ENCODE data around the gene MAP2K1. TPM values are rescaled to one million over a fixed set of nuclear protein-coding genes. Genes with fewer than 3 reads are reported as not detected.
"Not testable (repeated sequence)": the region's sequence is repeated elsewhere in the genome, so short reads cannot be mapped to it uniquely, and the experiment has no call there.

MAP2K1 gene
- total RNA-seq, 1 experiment from 2014 or later = 43.9 TPM

GRCh38 chr15:66387163-66388042 lies 691 bp downstream of the MAP2K1 start:
- Histone ChIP-seq H3K27me3 (replicated peaks) (no peaks in the 10 kb centered on the region), H3K4me1 (replicated peaks) (peaks cover 10% of the 10 kb centered on the region), H3K36me3 (peaks cover 23% of the 10 kb centered on the region), H3K4me3 (peak overlapping the region; percentile 72), H3K9me3 (replicated peaks) (no peaks in the 10 kb centered on the region), H3K27ac (peak overlapping the region; percentile 41)
- DNase-seq (ENCODE audit: low read depth in 1 of 2, low spot score in 2 of 2) = peak; percentile 69 to 71

- Histone ChIP-seq H3K27ac (no peak overlapping the region), H3K4me1 (replicated peaks) (peaks cover 10% of the 10 kb centered on the region), H3K4me3 (peak overlapping the region; percentile 72), H3K9me3 (replicated peaks) (no peaks in the 10 kb centered on the region), H3K27me3 (replicated peaks) (no peaks in the 10 kb centered on the region), H3K36me3 (peaks cover 23% of the 10 kb centered on the region)
- DNase-seq (ENCODE audit: low read depth in 1 of 2, low spot score in 2 of 2) = no peak
These were observed 1.3 kb downstream of the MAP2K1 start for GRCh38 chr15:66388043-66388363.

GRCh38 chr15:66388576-66388975 lies 1.9 kb downstream of the MAP2K1 start:
- DNase-seq (ENCODE audit: low read depth in 1 of 2, low spot score in 2 of 2) = no peak
- Histone ChIP-seq H3K9me3 (replicated peaks) (no peaks in the 10 kb centered on the region), H3K27ac (no peak overlapping the region), H3K27me3 (replicated peaks) (no peaks in the 10 kb centered on the region), H3K36me3 (peaks cover 24% of the 10 kb centered on the region), H3K4me3 (no peak overlapping the region), H3K4me1 (replicated peaks) (peaks cover 10% of the 10 kb centered on the region)

GRCh38 chr15:66389098-66389858 lies 2.6 kb downstream of the MAP2K1 start:
- H3K4me3 ChIP-seq = no peak overlapping the region
- DNase-seq (ENCODE audit: low read depth in 1 of 2, low spot score in 2 of 2) = no peak
- no peak overlapping the region for H3K27ac ChIP-seq
- H3K4me1 ChIP-seq (replicated peaks) = peaks cover 10% of the 10 kb centered on the region
- no peaks in the 10 kb centered on the region for H3K27me3 ChIP-seq (replicated peaks)
- H3K36me3 ChIP-seq = peaks cover 28% of the 10 kb centered on the region
- H3K9me3 ChIP-seq (replicated peaks) = no peaks in the 10 kb centered on the region

- H3K36me3 ChIP-seq = peaks cover 28% of the 10 kb centered on the region
- no peak for DNase-seq (ENCODE audit: low read depth in 1 of 2, low spot score in 2 of 2)
These were observed 3.2 kb downstream of the MAP2K1 start for GRCh38 chr15:66389859-66390381.

GRCh38 chr15:66390678-66391077 lies 4.0 kb downstream of the MAP2K1 start:
- peaks cover 28% of the 10 kb centered on the region for H3K36me3 ChIP-seq
- no peak for DNase-seq (ENCODE audit: low read depth in 1 of 2, low spot score in 2 of 2)
- no peak overlapping the region for H3K27ac ChIP-seq
- no peaks in the 10 kb centered on the region for H3K9me3 ChIP-seq (replicated peaks)
- no peak overlapping the region for H3K4me3 ChIP-seq
- no peaks in the 10 kb centered on the region for H3K27me3 ChIP-seq (replicated peaks)
- H3K4me1 ChIP-seq (replicated peaks) = peaks cover 10% of the 10 kb centered on the region

More at GRCh38 chr15:66389859-66390381, 3.2 kb downstream of the MAP2K1 start:
- Histone ChIP-seq H3K4me3 (no peak overlapping the region), H3K9me3 (replicated peaks) (no peaks in the 10 kb centered on the region), H3K27ac (no peak overlapping the region), H3K27me3 (replicated peaks) (no peaks in the 10 kb centered on the region), H3K4me1 (replicated peaks) (peaks cover 10% of the 10 kb centered on the region)

GRCh38 chr15:66393037-66393436 lies 6.3 kb downstream of the MAP2K1 start:
- H3K4me1 ChIP-seq (replicated peaks); H3K27ac ChIP-seq; DNase-seq (ENCODE audit: low read depth in 1 of 2, low spot score in 2 of 2); H3K9me3 ChIP-seq (replicated peaks); H3K4me3 ChIP-seq; H3K27me3 ChIP-seq (replicated peaks): not testable (repeated sequence)
- peaks cover 34% of the 10 kb centered on the region for H3K36me3 ChIP-seq

- H3K27me3 ChIP-seq (replicated peaks) = no peaks in the 10 kb centered on the region
- H3K4me1 ChIP-seq (replicated peaks) = 0 out of 2 replicates have a peak, but pooled peaks cover 4% of the 10 kb centered on the region
- H3K36me3 ChIP-seq = peaks cover 35% of the 10 kb centered on the region
- H3K9me3 ChIP-seq (replicated peaks) = no peaks in the 10 kb centered on the region
- no peak overlapping the region for H3K27ac ChIP-seq
- DNase-seq (ENCODE audit: low read depth in 1 of 2, low spot score in 2 of 2) = no peak
- H3K4me3 ChIP-seq = no peak overlapping the region
These were observed 7.8 kb downstream of the MAP2K1 start for GRCh38 chr15:66394472-66394871.

- no peak for DNase-seq (ENCODE audit: low read depth in 1 of 2, low spot score in 2 of 2)
These were observed 8.2 kb downstream of the MAP2K1 start for GRCh38 chr15:66394915-66395314.

GRCh38 chr15:66399276-66399675 lies 12.6 kb downstream of the MAP2K1 start:
- DNase-seq (ENCODE audit: low read depth in 1 of 2, low spot score in 2 of 2) = no peak
- H3K9me3 ChIP-seq (replicated peaks) = no peaks in the 10 kb centered on the region; the same call in 1 of the 2 replicates
- H3K4me1 ChIP-seq (replicated peaks) = peaks cover 16% of the 10 kb centered on the region
- no peak overlapping the region for H3K4me3 ChIP-seq
- peaks cover 12% of the 10 kb centered on the region for H3K36me3 ChIP-seq
- H3K27ac ChIP-seq = no peak overlapping the region
- H3K27me3 ChIP-seq (replicated peaks) = no peaks in the 10 kb centered on the region

More at GRCh38 chr15:66394915-66395314, 8.2 kb downstream of the MAP2K1 start:
- Histone ChIP-seq H3K27ac (no peak overlapping the region), H3K36me3 (peaks cover 33% of the 10 kb centered on the region), H3K9me3 (replicated peaks) (no peaks in the 10 kb centered on the region), H3K4me3 (no peak overlapping the region), H3K27me3 (replicated peaks) (no peaks in the 10 kb centered on the region), H3K4me1 (replicated peaks) (0 out of 2 replicates have a peak, but pooled peaks cover 2% of the 10 kb centered on the region)

- Histone ChIP-seq H3K9me3 (replicated peaks) (no peaks in the 10 kb centered on the region; the same call in 1 of the 2 replicates), H3K27ac (no peak overlapping the region), H3K4me1 (replicated peaks) (peaks cover 16% of the 10 kb centered on the region), H3K27me3 (replicated peaks) (no peaks in the 10 kb centered on the region), H3K4me3 (no peak overlapping the region), H3K36me3 (peaks cover 12% of the 10 kb centered on the region)
- no peak for DNase-seq (ENCODE audit: low read depth in 1 of 2, low spot score in 2 of 2)
These were observed 13.7 kb downstream of the MAP2K1 start for GRCh38 chr15:66400351-66400774.

- Histone ChIP-seq H3K36me3 (peaks cover 10% of the 10 kb centered on the region), H3K27ac (no peak overlapping the region), H3K4me3 (no peak overlapping the region), H3K9me3 (replicated peaks) (no peaks in the 10 kb centered on the region; the same call in 1 of the 2 replicates), H3K4me1 (replicated peaks) (peaks cover 16% of the 10 kb centered on the region), H3K27me3 (replicated peaks) (no peaks in the 10 kb centered on the region)
- no peak for DNase-seq (ENCODE audit: low read depth in 1 of 2, low spot score in 2 of 2)
These were observed 14.7 kb downstream of the MAP2K1 start for GRCh38 chr15:66401130-66402021.

- no peak overlapping the region for H3K27ac ChIP-seq
- H3K27me3 ChIP-seq (replicated peaks) = no peaks in the 10 kb centered on the region
- peaks cover 7% of the 10 kb centered on the region; the same call in 1 of the 2 replicates for H3K36me3 ChIP-seq
- no peaks in the 10 kb centered on the region; the same call in 1 of the 2 replicates for H3K9me3 ChIP-seq (replicated peaks)
- peaks cover 16% of the 10 kb centered on the region for H3K4me1 ChIP-seq (replicated peaks)
- no peak for DNase-seq (ENCODE audit: low read depth in 1 of 2, low spot score in 2 of 2)
- no peak overlapping the region for H3K4me3 ChIP-seq
These were observed 16.1 kb downstream of the MAP2K1 start for GRCh38 chr15:66402761-66403284.

Data from SJSA1 (cell line).